K562 (cell line): ENCODE measurements around the gene TCF15. TPM values are rescaled to one million over a fixed set of nuclear protein-coding genes. Genes with fewer than 3 reads are reported as not detected.

Source experiments
- BCLAF1 ChIP-seq, 2 experiments: fragments of 450-650 bp in 1 of 2; IDR thresholded peaks; 2 replicates each; pipeline ENCODE4 v1.6.1; 2011 to 2017; ENCODE audit warnings: low read depth in 2 of 2, antibody characterized with exemption in 1 of 2, borderline replicate concordance in 1 of 2, low read length in 1 of 2, mild to moderate bottlenecking in 1 of 2, mixed read lengths in 1 of 2; ENCODE audit not compliant: control insufficient read depth in 1 of 2
- CBFB ChIP-seq: sonication (generic); formaldehyde crosslinking; IDR thresholded peaks from 2 replicates; pipeline ENCODE4 v1.4.0; 2020; ENCODE audit warnings: mild to moderate bottlenecking, missing genetic modification reagents
- EGR1 ChIP-seq: fragments of 450-650 bp; conservative IDR thresholded peaks from 2 replicates; pipeline ENCODE4 v1.6.1; 2017; ENCODE audit warnings: mild to moderate bottlenecking
- JUND ChIP-seq, 2 experiments: IDR thresholded peaks; 2 replicates in 1 of 2; 3 replicates in 1 of 2; pipeline ENCODE4 v1.6.1; 2011; ENCODE audit warnings: borderline replicate concordance in 2 of 2, low read depth in 2 of 2, low read length in 2 of 2, improper control_type of control experiment in 1 of 2, missing biosample characterization in 1 of 2, missing genetic modification characterization in 1 of 2, missing genetic modification reagents in 1 of 2
- KLF16 ChIP-seq: IDR thresholded peaks from 2 replicates; pipeline ENCODE4 v1.6.1; 2016; ENCODE audit warnings: antibody characterized with exemption
- MXD1 ChIP-seq: fragments of 250-450 bp; sonication (Bioruptor Pico); IDR thresholded peaks from 2 replicates; pipeline ENCODE4 v1.8.0; 2021; ENCODE audit warnings: borderline replicate concordance, mild to moderate bottlenecking, moderate library complexity; ENCODE audit not compliant: poor library complexity, severe bottlenecking
- MXI1 ChIP-seq: IDR thresholded peaks from 2 replicates; pipeline ENCODE4 v1.6.1; 2011; ENCODE audit warnings: low read depth, mild to moderate bottlenecking, improper control_type of control experiment, low read length
- PHF21A ChIP-seq: fragments of 450-650 bp; IDR thresholded peaks from 2 replicates; pipeline ENCODE4 v1.6.1; 2017; ENCODE audit warnings: low read depth, borderline replicate concordance
- SIX5 ChIP-seq, 2 experiments: IDR thresholded peaks; 2 replicates each; pipeline ENCODE4 v1.6.1; 2011; ENCODE audit warnings: low read length in 2 of 2, borderline replicate concordance in 1 of 2, low read depth in 1 of 2, mild to moderate bottlenecking in 1 of 2, moderate library complexity in 1 of 2; ENCODE audit not compliant: insufficient read depth in 1 of 2
- SLC30A9 ChIP-seq: fragments of 250-450 bp; sonication (Bioruptor Pico); IDR thresholded peaks from 2 replicates; pipeline ENCODE4 v1.8.0; 2022; ENCODE audit warnings: mild to moderate bottlenecking, moderate library complexity
- SMAD4 ChIP-seq: fragments of 250-450 bp; sonication (Bioruptor Pico); conservative IDR thresholded peaks from 2 replicates; pipeline ENCODE4 v1.8.0; 2021; ENCODE audit warnings: inconsistent platforms, mild to moderate bottlenecking, moderate library complexity
- TAF15 ChIP-seq: fragments of 200-400 bp; formaldehyde crosslinking; IDR thresholded peaks from 2 replicates; pipeline ENCODE4 v1.6.1; 2017; ENCODE audit warnings: mild to moderate bottlenecking, low read depth, low read length, moderate library complexity
- XRCC5 ChIP-seq: fragments of 200-400 bp; formaldehyde crosslinking; IDR thresholded peaks from 2 replicates; pipeline ENCODE4 v1.6.1; 2017; ENCODE audit warnings: low read depth, mild to moderate bottlenecking, low read length
- ZKSCAN3 ChIP-seq: fragments of 250-450 bp; sonication (Bioruptor Pico); IDR thresholded peaks from 2 replicates; pipeline ENCODE4 v1.4.0; 2020
- ZNF316 ChIP-seq: fragments of 450-650 bp; IDR thresholded peaks from 2 replicates; pipeline ENCODE4 v1.6.1; 2016
- ZNF561 ChIP-seq: fragments of 450-650 bp; formaldehyde crosslinking; conservative IDR thresholded peaks from 2 replicates; pipeline ENCODE4 v1.4.0; 2020; ENCODE audit warnings: mild to moderate bottlenecking, moderate library complexity
- polyA plus RNA-seq, 8 experiments: library from polyadenylated mRNA; depleted of rRNA in 4 of 8; stranded (reverse) in 5 of 8; unstranded in 3 of 8; fragments of >200 nt; fragmentation: Nextera tagmentation in 2 of 8; fragmentation: Illumina TruSeq in 1 of 8; extraction: Ambion mirVana in 2 of 8; extraction: Trizol in 1 of 8; gene quantifications; 2 replicates each; pipeline versions ENCODE4 v1.2.1 to v1.2.3, GENCODE V29; 2011 to 2014; ENCODE audit warnings: inconsistent platforms in 1 of 8, missing spikeins in 1 of 8
- total RNA-seq, 7 experiments: library from RNA; depleted of rRNA in 6 of 7; stranded (reverse); fragments of >200 nt in 6 of 7; fragmentation: Illumina TruSeq in 2 of 7; extraction: Trizol in 2 of 7; gene quantifications; 2 replicates each; pipeline versions ENCODE4 v1.2.1 to v1.2.3, GENCODE V29; 2011 to 2021; ENCODE audit warnings: low replicate concordance in 1 of 7
- TF ChIP-seq, protein P1 (sequence below): fragments of 450-650 bp; IDR thresholded peaks from 2 replicates; pipeline ENCODE4 v1.6.1; 2014; ENCODE audit warnings: low read depth, mild to moderate bottlenecking, moderate library complexity, borderline replicate concordance
- TF ChIP-seq, protein P2 (sequence below): sonication (generic); formaldehyde crosslinking; IDR thresholded peaks from 2 replicates; pipeline ENCODE4 v1.8.1; 2023; ENCODE audit warnings: mild to moderate bottlenecking, missing genetic modification reagents

TCF15 gene
- total and polyA plus RNA-seq, 9 of the 15 experiments (the other 6 are each of a cell fraction or from before 2014, with no cell fraction given): 0.04 to 5.0 (median 1.2) TPM

GRCh38 chr20:595330-596308, 14.5 kb downstream of the TCF15 start (continued):
- TF ChIP-seq, protein P1, sequence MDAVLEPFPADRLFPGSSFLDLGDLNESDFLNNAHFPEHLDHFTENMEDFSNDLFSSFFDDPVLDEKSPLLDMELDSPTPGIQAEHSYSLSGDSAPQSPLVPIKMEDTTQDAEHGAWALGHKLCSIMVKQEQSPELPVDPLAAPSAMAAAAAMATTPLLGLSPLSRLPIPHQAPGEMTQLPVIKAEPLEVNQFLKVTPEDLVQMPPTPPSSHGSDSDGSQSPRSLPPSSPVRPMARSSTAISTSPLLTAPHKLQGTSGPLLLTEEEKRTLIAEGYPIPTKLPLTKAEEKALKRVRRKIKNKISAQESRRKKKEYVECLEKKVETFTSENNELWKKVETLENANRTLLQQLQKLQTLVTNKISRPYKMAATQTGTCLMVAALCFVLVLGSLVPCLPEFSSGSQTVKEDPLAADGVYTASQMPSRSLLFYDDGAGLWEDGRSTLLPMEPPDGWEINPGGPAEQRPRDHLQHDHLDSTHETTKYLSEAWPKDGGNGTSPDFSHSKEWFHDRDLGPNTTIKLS: no peak
- TF ChIP-seq EGR1 (no peak), MXD1 (no peak), MXI1 (no peak), KLF16 (no peak), ZKSCAN3 (CRISPR knock-in tag) (no peak), TAF15 (no peak), SLC30A9 (no peak), BCLAF1 (IDR thresholded peaks at IDR 0.05; ENCODE audit: borderline replicate concordance in 1 of 2, control insufficient read depth in 1 of 2, low read depth in 2 of 2, low read length in 1 of 2) (no peak), ZNF316 (no peak), SIX5 (IDR thresholded peaks at IDR 0.05; ENCODE audit: borderline replicate concordance in 1 of 2, insufficient read depth in 1 of 2, low read depth in 1 of 2, low read length in 2 of 2) (no peak), SMAD4 (no peak), ZNF561 (no peak), PHF21A (no peak), CBFB (CRISPR knock-in tag) (no peak), XRCC5 (no peak), JUND (IDR thresholded peaks at IDR 0.05; ENCODE audit: borderline replicate concordance, low read depth, low read length) (peak; percentile 17; the same call in 1 of the 2 replicates), JUND (tag; IDR thresholded peaks at IDR 0.05; ENCODE audit: borderline replicate concordance, low read depth, low read length) (no peak)
- TF ChIP-seq, protein P2, sequence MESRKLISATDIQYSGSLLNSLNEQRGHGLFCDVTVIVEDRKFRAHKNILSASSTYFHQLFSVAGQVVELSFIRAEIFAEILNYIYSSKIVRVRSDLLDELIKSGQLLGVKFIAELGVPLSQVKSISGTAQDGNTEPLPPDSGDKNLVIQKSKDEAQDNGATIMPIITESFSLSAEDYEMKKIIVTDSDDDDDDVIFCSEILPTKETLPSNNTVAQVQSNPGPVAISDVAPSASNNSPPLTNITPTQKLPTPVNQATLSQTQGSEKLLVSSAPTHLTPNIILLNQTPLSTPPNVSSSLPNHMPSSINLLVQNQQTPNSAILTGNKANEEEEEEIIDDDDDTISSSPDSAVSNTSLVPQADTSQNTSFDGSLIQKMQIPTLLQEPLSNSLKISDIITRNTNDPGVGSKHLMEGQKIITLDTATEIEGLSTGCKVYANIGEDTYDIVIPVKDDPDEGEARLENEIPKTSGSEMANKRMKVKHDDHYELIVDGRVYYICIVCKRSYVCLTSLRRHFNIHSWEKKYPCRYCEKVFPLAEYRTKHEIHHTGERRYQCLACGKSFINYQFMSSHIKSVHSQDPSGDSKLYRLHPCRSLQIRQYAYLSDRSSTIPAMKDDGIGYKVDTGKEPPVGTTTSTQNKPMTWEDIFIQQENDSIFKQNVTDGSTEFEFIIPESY (CRISPR knock-in tag): peak; percentile 93
